ENCODE data around the gene OR56A3. TPM values are rescaled to one million over a fixed set of nuclear protein-coding genes. Genes with fewer than 3 reads are reported as not detected.
"Not testable (repeated sequence)": the region's sequence is repeated elsewhere in the genome, so short reads cannot be mapped to it uniquely, and the experiment has no call there.

OR56A3 gene
- total RNA-seq, 1 donor from 2014 or later, result not detected

GRCh38 chr11:5955586-5955985 is 13.5 kb downstream of the OR56A3 start:
- H3K36me3 ChIP-seq, result no peaks in the 10 kb centered on the region
- intact Hi-C loops (cut with DNase I), result no loop called here
- DNase-seq (no peak), ATAC-seq (no peak)
- no peak overlapping the region for H3K4me3 ChIP-seq
- TF ChIP-seq, protein P1, sequence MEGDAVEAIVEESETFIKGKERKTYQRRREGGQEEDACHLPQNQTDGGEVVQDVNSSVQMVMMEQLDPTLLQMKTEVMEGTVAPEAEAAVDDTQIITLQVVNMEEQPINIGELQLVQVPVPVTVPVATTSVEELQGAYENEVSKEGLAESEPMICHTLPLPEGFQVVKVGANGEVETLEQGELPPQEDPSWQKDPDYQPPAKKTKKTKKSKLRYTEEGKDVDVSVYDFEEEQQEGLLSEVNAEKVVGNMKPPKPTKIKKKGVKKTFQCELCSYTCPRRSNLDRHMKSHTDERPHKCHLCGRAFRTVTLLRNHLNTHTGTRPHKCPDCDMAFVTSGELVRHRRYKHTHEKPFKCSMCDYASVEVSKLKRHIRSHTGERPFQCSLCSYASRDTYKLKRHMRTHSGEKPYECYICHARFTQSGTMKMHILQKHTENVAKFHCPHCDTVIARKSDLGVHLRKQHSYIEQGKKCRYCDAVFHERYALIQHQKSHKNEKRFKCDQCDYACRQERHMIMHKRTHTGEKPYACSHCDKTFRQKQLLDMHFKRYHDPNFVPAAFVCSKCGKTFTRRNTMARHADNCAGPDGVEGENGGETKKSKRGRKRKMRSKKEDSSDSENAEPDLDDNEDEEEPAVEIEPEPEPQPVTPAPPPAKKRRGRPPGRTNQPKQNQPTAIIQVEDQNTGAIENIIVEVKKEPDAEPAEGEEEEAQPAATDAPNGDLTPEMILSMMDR (IDR thresholded peaks at IDR 0.05), result no peak
- no peak overlapping the region for H3K27ac ChIP-seq
- H3K4me1 ChIP-seq, result no peaks in the 10 kb centered on the region
- no peaks in the 10 kb centered on the region for H3K9me3 ChIP-seq
- H3K27me3 ChIP-seq, result no peaks in the 10 kb centered on the region

DNA sequence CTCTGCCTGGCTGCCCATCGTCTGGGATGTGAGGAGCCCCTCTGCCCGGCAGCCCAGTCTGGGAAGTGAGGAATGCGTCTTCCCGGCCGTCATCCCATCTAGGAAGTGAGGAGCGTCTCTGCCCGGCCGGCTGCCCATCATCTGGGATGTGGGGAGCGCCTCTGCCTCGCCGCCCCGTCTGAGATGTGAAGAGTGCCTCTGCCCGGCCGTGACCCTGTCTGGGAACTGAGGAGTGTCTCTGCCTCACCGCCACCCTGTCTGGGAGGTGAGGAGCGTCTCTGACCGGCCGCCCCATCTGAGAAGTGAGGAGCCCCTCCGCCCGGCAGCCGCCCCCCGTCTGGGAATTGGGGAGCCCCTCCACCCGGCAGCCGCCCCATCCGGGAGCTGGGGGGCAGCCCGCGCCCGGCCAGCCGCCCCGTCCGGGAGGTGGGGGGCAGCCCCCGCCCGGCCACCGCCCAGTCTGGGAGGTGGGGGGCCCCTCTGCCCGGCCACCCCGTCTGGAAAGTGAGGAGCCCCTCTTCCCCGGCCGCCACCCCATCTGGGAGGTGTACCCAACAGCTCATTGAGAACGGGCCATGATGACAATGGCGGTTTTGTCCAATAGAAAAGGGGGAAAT is 18.8 kb downstream of the OR56A3 start:
- intact Hi-C loops (cut with DNase I); H3K9me3 ChIP-seq; H3K4me3 ChIP-seq; H3K36me3 ChIP-seq; ATAC-seq; H3K4me1 ChIP-seq; H3K27ac ChIP-seq; H3K27me3 ChIP-seq: not testable (repeated sequence)
- DNase-seq, result peak; percentile 59

DNA sequence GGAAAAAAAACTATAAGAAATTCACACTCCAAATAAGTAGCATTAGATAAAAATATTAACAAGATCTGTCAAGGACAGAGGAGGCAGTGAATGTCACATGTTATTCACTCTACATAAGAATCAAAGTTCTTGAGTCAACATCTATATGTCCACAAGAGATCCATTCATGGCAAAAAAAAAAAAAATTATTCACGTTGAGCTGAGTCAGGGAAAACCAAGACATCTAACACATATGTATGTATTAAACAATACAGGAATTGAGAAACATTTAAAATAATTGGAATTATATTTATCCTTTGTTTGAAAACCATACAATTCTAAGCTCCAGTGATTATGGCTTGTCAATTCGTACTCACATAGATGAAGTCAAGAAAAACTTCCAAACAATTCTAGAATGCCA is 24.9 kb downstream of the OR56A3 start:
- Histone ChIP-seq H3K27me3 (no peaks in the 10 kb centered on the region), H3K4me3 (no peak overlapping the region), H3K36me3 (no peaks in the 10 kb centered on the region), H3K9me3 (no peaks in the 10 kb centered on the region), H3K4me1 (no peaks in the 10 kb centered on the region), H3K27ac (no peak overlapping the region)
- TF ChIP-seq, protein P1 (IDR thresholded peaks at IDR 0.05), result no peak
- ATAC-seq (no peak), DNase-seq (no peak)
- intact Hi-C loops (cut with DNase I), result no loop called here

DNA sequence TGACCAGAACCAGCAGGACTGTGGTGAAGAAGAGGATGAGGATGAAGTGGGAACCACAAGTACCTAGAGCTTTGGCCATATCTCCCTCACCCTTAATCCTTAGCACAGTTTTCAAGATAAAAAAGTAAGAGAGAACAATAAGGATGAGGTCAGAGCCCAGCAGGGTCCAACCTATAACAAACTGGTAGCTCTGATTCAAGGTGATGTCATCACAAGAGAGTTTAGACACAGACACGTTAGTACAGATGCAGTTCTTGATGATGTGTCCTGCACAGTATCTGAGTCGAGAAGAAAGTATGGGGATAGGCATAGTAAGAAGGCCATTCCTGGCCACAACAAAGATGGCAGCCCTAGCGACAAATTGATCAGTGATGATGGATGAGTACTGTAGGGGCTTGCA is 25.7 kb downstream of the OR56A3 start:
- Histone ChIP-seq H3K9me3 (no peaks in the 10 kb centered on the region), H3K27me3 (no peaks in the 10 kb centered on the region), H3K36me3 (no peaks in the 10 kb centered on the region), H3K4me1 (no peaks in the 10 kb centered on the region), H3K27ac (no peak overlapping the region), H3K4me3 (no peak overlapping the region)
- intact Hi-C loops (cut with DNase I), result no loop called here
- DNase-seq (no peak), ATAC-seq (no peak)
- TF ChIP-seq, protein P1 (IDR thresholded peaks at IDR 0.05), result no peak

DNA sequence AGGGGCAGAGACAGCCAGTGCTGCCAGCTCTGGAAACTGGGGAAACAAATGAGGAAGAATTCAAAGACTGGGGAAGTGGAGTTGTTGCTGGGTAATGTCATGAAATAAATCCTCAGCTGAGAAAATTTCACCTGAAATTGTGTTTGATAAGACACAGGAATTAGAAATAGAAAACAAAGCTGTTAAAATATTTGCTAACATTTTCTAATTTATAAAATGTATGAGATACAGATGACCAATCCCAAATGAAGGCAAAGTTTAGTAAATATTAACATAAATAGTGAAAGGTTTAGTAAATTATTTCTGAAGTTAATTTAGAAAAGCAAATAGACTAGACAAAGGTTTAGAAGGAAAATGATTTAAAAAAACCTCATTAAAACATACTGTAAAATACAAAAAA is 26.3 kb downstream of the OR56A3 start, which contains the start of gene OR56A5:
OR56A5 (minus strand) TSS at position 101 of the 400 bp plus-strand sequence; CDS start at position 101, 0 bp downstream.
- Histone ChIP-seq H3K27me3 (no peaks in the 10 kb centered on the region), H3K9me3 (no peaks in the 10 kb centered on the region), H3K36me3 (no peaks in the 10 kb centered on the region), H3K4me3 (no peak within 1 kb of the TSS), H3K4me1 (no peaks in the 10 kb centered on the region), H3K27ac (no peak within 1 kb of the TSS)
- TF ChIP-seq, protein P1 (IDR thresholded peaks at IDR 0.05), result no peak
- ATAC-seq (no peak), DNase-seq (no peak)
- intact Hi-C loops (cut with DNase I), result no loop called here

DNA sequence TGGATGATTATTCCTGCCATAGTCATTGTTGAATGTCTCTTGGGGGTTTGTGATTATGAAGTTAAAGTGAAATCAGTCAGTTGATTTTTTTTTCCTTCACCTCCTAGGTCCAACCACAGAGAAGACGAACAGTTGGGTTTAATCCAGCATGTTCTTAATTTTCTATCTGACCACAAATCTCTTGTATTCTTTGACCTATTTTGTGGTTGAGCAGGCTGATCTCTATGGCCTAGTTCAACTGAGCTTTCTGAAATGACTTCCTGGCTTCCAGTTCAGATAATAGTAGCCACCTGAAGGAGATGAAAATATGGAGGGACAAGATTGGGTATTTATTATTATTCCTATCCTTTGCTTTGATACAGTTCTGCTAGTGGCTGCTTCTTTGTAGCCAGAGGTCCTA is 31.5 kb downstream of the OR56A3 start:
- Histone ChIP-seq H3K4me3 (no peak overlapping the region), H3K36me3 (no peaks in the 10 kb centered on the region)
- TF ChIP-seq, protein P1 (IDR thresholded peaks at IDR 0.05), result no peak

More for the DNA sequence above, 31.5 kb downstream of the OR56A3 start:
- Histone ChIP-seq H3K9me3 (peaks cover 4% of the 10 kb centered on the region), H3K27ac (no peak overlapping the region), H3K4me1 (no peaks in the 10 kb centered on the region), H3K27me3 (no peaks in the 10 kb centered on the region)
- intact Hi-C loops (cut with DNase I), result no loop called here
- ATAC-seq (no peak), DNase-seq (no peak)

Measured in upper lobe of right lung (tissue), 1 donor.